Lower leg skin (tissue), 3 donors: ENCODE data around the gene NEDD4L.

Experiments
- CTCF ChIP-seq, 3 donors: fragments of 450-650 bp; IDR thresholded peaks; one replicate each; pipeline ENCODE4 v1.5.1; 2016; ENCODE audit warnings: antibody characterized with exemption in 3 of 3, mild to moderate bottlenecking in 3 of 3, moderate library complexity in 2 of 3
- POLR2A ChIP-seq, 2 donors: fragments of 450-650 bp; IDR thresholded peaks; one replicate each; pipeline ENCODE4 v1.6.1; 2016 to 2017; ENCODE audit warnings: antibody characterized with exemption in 2 of 2, mild to moderate bottlenecking in 1 of 2, moderate library complexity in 1 of 2

DNA sequence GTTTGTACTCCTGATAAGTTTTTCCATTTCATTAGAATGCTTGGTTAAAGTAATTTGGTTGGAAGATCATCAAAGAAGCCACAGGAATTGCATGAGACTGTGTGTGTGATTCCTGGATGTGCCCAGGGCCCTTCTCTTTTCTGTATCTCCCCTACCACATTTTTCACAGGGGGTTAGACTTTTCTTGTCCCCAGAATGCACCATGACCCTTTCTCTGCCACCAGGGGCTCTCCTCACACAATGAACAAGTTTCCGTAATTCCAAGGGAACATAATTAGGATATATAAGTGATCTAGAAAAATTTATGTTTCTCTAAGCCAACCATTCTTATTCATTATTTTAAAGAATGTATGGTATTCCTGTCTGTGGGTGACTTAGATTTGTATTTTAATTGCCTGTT is 291.8 kb downstream of the NEDD4L start:
- TF ChIP-seq CTCF (IDR thresholded peaks at IDR 0.05) (no peak), POLR2A (IDR thresholded peaks at IDR 0.05) (no peak)
